GM12874 (cell line): ENCODE results near the gene FAF1.
A peak's percentile ranks its signal among the peaks of the same experiment; 100 is the strongest.

Source experiments
- TF ChIP-seq, protein P1 (sequence below): IDR thresholded peaks from 2 replicates; pipeline ENCODE4 v1.5.1; 2011; ENCODE audit warnings: low read depth, mild to moderate bottlenecking, control low read depth, low read length, moderate library complexity; ENCODE audit not compliant: insufficient read depth

FAF1 gene

DNA sequence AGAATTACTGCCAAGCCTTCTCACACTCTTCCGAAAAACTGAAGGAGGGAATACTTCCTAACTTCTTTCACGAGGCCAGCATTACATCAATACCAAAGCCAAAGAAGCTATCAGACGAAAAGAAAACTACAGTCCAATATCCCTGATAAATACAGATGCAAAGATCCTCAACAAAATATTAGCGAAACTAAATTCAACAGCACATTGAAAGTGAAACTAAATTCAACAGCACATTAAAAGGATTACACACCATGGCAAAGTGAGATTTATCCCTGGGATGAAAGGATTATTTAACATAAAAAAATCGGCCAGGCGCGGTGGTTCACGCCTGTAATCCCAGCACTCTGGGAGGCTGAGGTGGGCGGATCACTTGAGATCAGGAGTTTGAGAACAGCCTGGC, 176.8 kb downstream of the FAF1 start:
- TF ChIP-seq, protein P1, sequence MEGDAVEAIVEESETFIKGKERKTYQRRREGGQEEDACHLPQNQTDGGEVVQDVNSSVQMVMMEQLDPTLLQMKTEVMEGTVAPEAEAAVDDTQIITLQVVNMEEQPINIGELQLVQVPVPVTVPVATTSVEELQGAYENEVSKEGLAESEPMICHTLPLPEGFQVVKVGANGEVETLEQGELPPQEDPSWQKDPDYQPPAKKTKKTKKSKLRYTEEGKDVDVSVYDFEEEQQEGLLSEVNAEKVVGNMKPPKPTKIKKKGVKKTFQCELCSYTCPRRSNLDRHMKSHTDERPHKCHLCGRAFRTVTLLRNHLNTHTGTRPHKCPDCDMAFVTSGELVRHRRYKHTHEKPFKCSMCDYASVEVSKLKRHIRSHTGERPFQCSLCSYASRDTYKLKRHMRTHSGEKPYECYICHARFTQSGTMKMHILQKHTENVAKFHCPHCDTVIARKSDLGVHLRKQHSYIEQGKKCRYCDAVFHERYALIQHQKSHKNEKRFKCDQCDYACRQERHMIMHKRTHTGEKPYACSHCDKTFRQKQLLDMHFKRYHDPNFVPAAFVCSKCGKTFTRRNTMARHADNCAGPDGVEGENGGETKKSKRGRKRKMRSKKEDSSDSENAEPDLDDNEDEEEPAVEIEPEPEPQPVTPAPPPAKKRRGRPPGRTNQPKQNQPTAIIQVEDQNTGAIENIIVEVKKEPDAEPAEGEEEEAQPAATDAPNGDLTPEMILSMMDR, result no peak

DNA sequence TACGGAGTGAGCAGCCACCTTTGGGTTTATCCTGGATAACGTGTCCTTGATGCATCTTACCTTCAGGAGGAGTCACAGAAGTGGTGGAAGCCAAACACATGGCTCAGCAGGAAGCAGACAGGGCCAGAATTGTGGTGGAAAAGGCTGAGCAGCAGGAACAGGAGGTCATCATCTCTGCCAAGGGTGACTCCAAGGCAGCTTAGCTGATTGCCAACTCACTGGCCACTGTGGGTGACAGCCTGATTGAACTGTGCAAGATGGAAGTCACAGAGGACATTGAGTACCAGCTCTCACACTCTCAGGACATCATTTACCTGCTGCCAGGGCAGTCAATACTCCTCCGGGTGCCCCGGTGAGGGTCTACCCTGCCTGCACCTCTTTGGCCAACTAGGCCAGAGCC, 179.3 kb downstream of the FAF1 start:
- TF ChIP-seq, protein P1, result no peak

DNA sequence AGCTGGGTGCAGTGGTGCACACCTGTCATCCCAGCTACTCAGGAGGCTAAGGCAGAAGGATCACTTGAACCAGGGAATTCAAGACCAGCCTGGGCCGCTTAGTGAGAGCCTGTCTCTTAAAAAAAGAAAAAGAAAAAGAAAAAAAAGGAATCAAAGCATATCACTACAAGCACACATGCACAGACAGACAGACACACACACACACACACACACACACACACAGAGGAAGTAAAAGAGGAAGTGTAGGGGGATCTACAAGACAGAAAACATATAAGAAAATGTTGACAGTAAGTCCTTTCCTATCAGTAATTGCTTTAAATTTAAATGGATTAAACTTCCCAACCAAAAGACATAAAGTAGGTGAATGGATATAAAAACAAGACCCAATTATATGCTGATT, 180.3 kb downstream of the FAF1 start:
- TF ChIP-seq, protein P1, result no peak

DNA sequence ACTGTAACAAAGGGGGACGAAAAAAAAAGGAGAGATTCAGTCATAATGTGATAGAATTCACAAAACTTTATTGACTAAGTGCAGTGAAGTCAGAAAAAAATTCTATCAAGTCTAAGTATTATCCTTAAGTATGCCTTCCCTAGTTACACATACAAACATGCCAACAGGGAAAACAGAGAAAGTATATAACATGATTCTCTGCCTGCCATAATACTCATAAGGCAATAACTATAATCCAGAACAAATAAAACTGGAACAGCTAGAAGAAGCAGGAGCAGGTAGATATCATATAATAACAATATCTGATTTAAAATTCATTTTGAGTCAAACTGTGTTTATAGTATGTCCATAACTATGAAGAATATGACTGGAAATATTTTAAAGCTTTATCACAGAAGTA, 184.3 kb downstream of the FAF1 start:
- TF ChIP-seq, protein P1, result no peak

DNA sequence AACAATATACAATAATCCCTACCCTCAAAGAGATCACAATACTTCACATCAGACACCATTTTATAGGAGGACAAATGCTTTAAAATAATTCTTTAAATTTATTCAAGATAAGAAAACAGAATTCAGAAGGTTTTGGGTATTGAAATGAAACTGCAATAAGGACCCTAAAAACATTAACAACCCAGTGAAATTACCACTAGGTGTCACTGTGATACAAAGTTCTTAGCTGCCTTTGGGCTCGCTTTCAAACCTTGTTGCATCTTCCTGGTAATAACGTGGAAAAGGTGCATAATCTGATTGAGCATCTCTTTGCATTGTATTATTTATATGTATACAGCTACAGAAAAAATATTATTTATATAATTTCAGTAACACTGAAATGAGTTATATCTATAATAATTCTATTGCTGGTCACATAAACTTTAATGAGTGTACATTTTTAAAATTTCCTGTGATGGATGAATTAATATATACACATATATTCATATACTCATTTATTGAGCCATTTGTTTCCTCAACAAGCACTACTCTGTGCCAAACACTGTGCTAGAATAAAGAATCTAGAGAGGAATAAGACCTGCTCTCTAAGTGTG, 185.2 kb downstream of the FAF1 start:
- TF ChIP-seq, protein P1, result peak; percentile 45; the same call in 1 of the 2 replicates

DNA sequence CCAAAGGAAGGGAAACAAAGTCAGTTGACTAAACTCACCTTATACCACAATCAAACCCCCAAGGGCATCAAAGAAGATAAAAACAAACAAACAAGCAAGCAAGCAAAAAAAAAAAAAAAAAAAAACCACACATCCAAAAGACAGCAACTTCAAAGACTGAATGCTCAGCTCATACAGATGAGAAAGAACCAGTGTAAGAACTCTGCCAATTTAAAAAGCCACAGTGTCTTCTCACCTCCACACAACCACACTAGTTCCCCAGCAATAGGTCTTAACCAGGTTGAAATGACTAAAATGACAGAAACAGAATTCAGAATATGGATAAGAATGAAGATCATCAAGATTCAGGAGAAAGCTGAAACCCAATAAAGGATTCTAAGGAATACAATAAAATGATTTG, 193.4 kb downstream of the FAF1 start:
- TF ChIP-seq, protein P1, result no peak

DNA sequence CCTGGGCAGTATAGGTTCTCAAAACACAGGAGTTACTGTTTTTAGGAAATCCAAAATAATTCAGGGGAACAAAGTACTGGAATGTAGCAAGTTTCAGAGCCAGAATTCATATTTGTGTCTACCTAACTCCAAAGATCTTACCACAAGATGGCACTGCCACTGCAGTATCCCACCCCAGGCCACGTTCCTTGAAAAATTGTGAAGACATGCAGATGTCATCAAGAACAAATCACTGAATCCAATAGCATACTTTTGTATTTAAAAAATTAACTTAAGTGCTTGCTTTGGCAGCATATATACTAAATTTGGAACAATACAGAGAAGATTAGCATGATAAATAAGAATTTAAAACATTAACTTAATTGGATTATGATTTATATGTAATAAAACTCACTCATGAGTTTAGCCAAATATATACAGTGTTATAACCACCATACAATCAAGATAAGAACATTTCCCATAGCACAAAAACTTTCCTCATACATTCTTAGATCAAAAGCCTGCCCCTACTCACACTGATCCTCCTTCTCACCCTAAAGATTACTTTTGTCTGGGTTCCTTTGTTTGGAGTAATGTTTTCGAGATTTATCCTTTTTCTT, 209.9 kb downstream of the FAF1 start:
- TF ChIP-seq, protein P1, result no peak

DNA sequence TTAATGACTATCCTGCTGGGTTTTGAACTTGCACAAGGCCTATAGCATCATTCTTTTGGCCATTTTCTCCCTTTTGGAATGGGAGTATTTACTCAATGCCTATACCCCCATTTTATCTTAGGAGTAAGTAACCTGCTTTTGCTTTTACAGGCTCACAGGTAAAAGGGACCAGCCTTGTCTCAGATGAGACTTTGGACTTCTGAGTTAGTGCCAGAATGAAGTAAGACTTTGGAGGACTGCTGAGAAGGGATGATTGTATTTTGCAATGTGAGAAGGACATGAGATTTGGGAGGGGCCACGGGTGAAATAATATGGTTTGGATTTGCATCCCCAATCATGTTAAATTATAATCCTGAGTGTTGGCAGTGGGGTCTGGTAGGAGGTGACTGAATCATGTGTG, 212.7 kb downstream of the FAF1 start:
- TF ChIP-seq, protein P1, result no peak
